GM19468 (cell line): ENCODE measurements around the gene TRABD2B.

Source experiments
- ATAC-seq: cut with Tn5 transposase; IDR thresholded peaks from one replicate; pipeline ENCODE4 v1.9.1; 2021; ENCODE audit warnings: mild to moderate bottlenecking, moderate library complexity, moderate number of reproducible peaks; ENCODE audit not compliant: unreplicated experiment; ENCODE audit errors: extremely low read depth

TRABD2B gene

GRCh38 chr1:47995306-47996050 lies 1.7 kb downstream of the TRABD2B start:
- no peak for ATAC-seq

- ATAC-seq, result no peak
These were observed 3.1 kb downstream of the TRABD2B start for GRCh38 chr1:47993881-47994625.

GRCh38 chr1:47993416-47993740 lies 3.8 kb downstream of the TRABD2B start:
- ATAC-seq, result no peak

- no peak for ATAC-seq
These were observed 4.3 kb downstream of the TRABD2B start for GRCh38 chr1:47992720-47993415.

GRCh38 chr1:47991673-47992072 lies 5.5 kb downstream of the TRABD2B start:
- ATAC-seq, result no peak

- ATAC-seq, result no peak
These were observed 6.0 kb downstream of the TRABD2B start for GRCh38 chr1:47991187-47991586.

- no peak for ATAC-seq
These were observed 6.9 kb downstream of the TRABD2B start for GRCh38 chr1:47990286-47990685.

- ATAC-seq, result no peak
These were observed 9.6 kb downstream of the TRABD2B start for GRCh38 chr1:47987601-47988000.

- no peak for ATAC-seq
These were observed 10.4 kb downstream of the TRABD2B start for GRCh38 chr1:47986761-47987200.

- no peak for ATAC-seq
These were observed 12.2 kb downstream of the TRABD2B start for GRCh38 chr1:47985018-47985417.

- no peak for ATAC-seq
These were observed 12.9 kb downstream of the TRABD2B start for GRCh38 chr1:47984175-47984789.

- no peak for ATAC-seq
These were observed 13.5 kb downstream of the TRABD2B start for GRCh38 chr1:47983691-47984090.

GRCh38 chr1:47981667-47982350 lies 15.4 kb downstream of the TRABD2B start:
- ATAC-seq, result no peak

GRCh38 chr1:47980501-47980900 lies 16.7 kb downstream of the TRABD2B start:
- no peak for ATAC-seq

GRCh38 chr1:47979724-47980123 lies 17.5 kb downstream of the TRABD2B start:
- no peak for ATAC-seq

GRCh38 chr1:47978486-47978885 lies 18.7 kb downstream of the TRABD2B start:
- no peak for ATAC-seq

GRCh38 chr1:47976728-47977127 lies 20.5 kb downstream of the TRABD2B start:
- ATAC-seq, result no peak

- no peak for ATAC-seq
These were observed 20.9 kb downstream of the TRABD2B start for GRCh38 chr1:47976267-47976666.

- no peak for ATAC-seq
These were observed 21.8 kb downstream of the TRABD2B start for GRCh38 chr1:47975302-47975921.
